ENCODE results near the gene CAMK2B. TPM values are rescaled to one million over a fixed set of nuclear protein-coding genes. Genes with fewer than 3 reads are reported as not detected.

CAMK2B gene
- polyA plus RNA-seq, 2 of the 4 experiments (the other 2 are of a cell fraction), result 0.17 TPM; not detected in 1

- Histone ChIP-seq H3K4me3 (no peak overlapping the region), H3K4me1 (peaks cover 9% of the 10 kb centered on the region; the same call in 2 of the 3 replicates), H3K4me2 (no peak overlapping the region), H3K27ac (no peak overlapping the region), H3K9me3 (no peaks in the 10 kb centered on the region)
- FAIRE-seq (no peak), ATAC-seq (no peak), DNase-seq (ENCODE audit: low read depth in 1 of 2, low spot score in 1 of 2) (no peak)
- ChIA-PET POLR2A (no interaction called here), CTCF (interaction anchor here (1.0 kb wide), 2 partner anchors 8 to 35 kb away, joined by 3 read pairs; no protein-coding TSS in a partner anchor)
- TF ChIP-seq PBX3 (IDR thresholded peaks at IDR 0.05) (no peak), JUNB (IDR thresholded peaks at IDR 0.05) (no peak), SMC3 (IDR thresholded peaks at IDR 0.05) (no peak), RAD21 (conservative IDR thresholded peaks at IDR 0.05 in 1 of 2, IDR thresholded peaks at IDR 0.05 in 1 of 2) (no peak), CBX2 (IDR thresholded peaks at IDR 0.05; ENCODE audit: borderline replicate concordance, low read depth) (no peak), POLR2AphosphoS2 (conservative IDR thresholded peaks at IDR 0.05; ENCODE audit: low read length) (no peak), KDM1A (IDR thresholded peaks at IDR 0.05; ENCODE audit: low read depth) (no peak), ZNF302 (CRISPR knock-in tag; IDR thresholded peaks at IDR 0.05) (no peak), HOXB5 (CRISPR knock-in tag; IDR thresholded peaks at IDR 0.05) (no peak), CEBPB (IDR thresholded peaks at IDR 0.05) (no peak), HEYL (CRISPR knock-in tag; IDR thresholded peaks at IDR 0.05) (no peak), HDAC2 (IDR thresholded peaks at IDR 0.05) (no peak)
- WGBS (ENCODE audit: missing lambda C conversion rate), result 89% methylated on average over 5 of the region's 5 CpGs
These were observed 119.4 kb downstream of the CAMK2B start for GRCh38 chr7:44206008-44206407.

GRCh38 chr7:44201813-44202212 lies 123.6 kb downstream of the CAMK2B start:
- Histone ChIP-seq H3K4me1 (peaks cover 9% of the 10 kb centered on the region; the same call in 2 of the 3 replicates), H3K27ac (peak overlapping the region; percentile 91 to 92), H3K9me3 (no peaks in the 10 kb centered on the region), H3K4me2 (peak overlapping the region; percentile 93), H3K4me3 (peak overlapping the region; percentile 72)
- POLR2A ChIA-PET, result interaction anchor here (1.2 to 1.8 kb wide), 2 partner anchors 79 to 157 kb away, joined by 3 to 5 read pairs; partner anchors contain the start of genes DBNL and POLD2
- no peak for DNase-seq (ENCODE audit: low read depth in 1 of 2, low spot score in 1 of 2)
- ATAC-seq, result no peak
- CTCF ChIA-PET, result interaction anchor here (0.8 to 2.4 kb wide), 7 partner anchors 15 to 129 kb away, joined by 3 to 6 read pairs (median 5); no protein-coding TSS in a partner anchor
- WGBS (ENCODE audit: missing lambda C conversion rate), result 6% methylated on average over 8 of the region's 8 CpGs
- FAIRE-seq, result no peak
- TF ChIP-seq RFX5 (IDR thresholded peaks at IDR 0.05) (no peak), MYC (IDR thresholded peaks at IDR 0.05; ENCODE audit: borderline replicate concordance, low read length) (no peak), CEBPB (IDR thresholded peaks at IDR 0.05) (no peak), EP300 (IDR thresholded peaks at IDR 0.05) (no peak), EHF (CRISPR knock-in tag; IDR thresholded peaks at IDR 0.05) (no peak), RNF2 (IDR thresholded peaks at IDR 0.05; ENCODE audit: borderline replicate concordance, low read depth) (no peak), USF2 (IDR thresholded peaks at IDR 0.05) (no peak)

GRCh38 chr7:44200699-44201461 lies 124.5 kb downstream of the CAMK2B start, which contains the start of gene YKT6:
Gene YKT6 (plus strand): TSS chr7:44200978. CDS start chr7:44201136, 158 bp downstream.
- Histone ChIP-seq H3K4me1 (peaks cover 9% of the 10 kb centered on the region; the same call in 2 of the 3 replicates), H3K27ac (peak within 1 kb of the TSS; percentile 91 to 92), H3K9me3 (no peaks in the 10 kb centered on the region), H3K4me3 (peak within 1 kb of the TSS; percentile 72), H3K4me2 (peak within 1 kb of the TSS; percentile 93)
- ATAC-seq (peak; percentile 99 to 100), FAIRE-seq (peak; percentile 96), DNase-seq (ENCODE audit: low read depth in 1 of 2, low spot score in 1 of 2) (peak; percentile 96 to 100)
- ChIA-PET POLR2A (interaction anchor here (0.5 to 1.8 kb wide), 6 partner anchors 14 to 373 kb away, joined by 3 to 5 read pairs (median 4); partner anchors contain the start of genes DBNL, DDX56 and POLD2), CTCF (interaction anchor here (0.8 to 2.4 kb wide), 10 partner anchors 12 to 129 kb away, joined by 3 to 6 read pairs (median 4); partner anchors contain the start of gene GCK)
- 3% methylated on average over 22 of the region's 58 CpGs for WGBS (ENCODE audit: missing lambda C conversion rate)
- TF ChIP-seq HDAC2 (IDR thresholded peaks at IDR 0.05), result no peak
- TF ChIP-seq SREBF2 (IDR thresholded peaks at IDR 0.05), result no peak
- no peak for TF ChIP-seq FOSB (CRISPR knock-in tag; IDR thresholded peaks at IDR 0.05)
- TF ChIP-seq HOXB5 (CRISPR knock-in tag; IDR thresholded peaks at IDR 0.05), result no peak
- TF ChIP-seq REST (IDR thresholded peaks at IDR 0.05), result no peak
- TF ChIP-seq CHD2 (IDR thresholded peaks at IDR 0.05; ENCODE audit: low read length, partially characterized antibody), result no peak
- TF ChIP-seq HEYL (CRISPR knock-in tag; IDR thresholded peaks at IDR 0.05), result no peak
- TF ChIP-seq BHLHE40 (IDR thresholded peaks at IDR 0.05; ENCODE audit: low read depth, low read length), result no peak
- peak; percentile 2 for TF ChIP-seq MAFK (IDR thresholded peaks at IDR 0.05; ENCODE audit: partially characterized antibody)
- no peak for TF ChIP-seq RFX5 (IDR thresholded peaks at IDR 0.05)
- no peak for TF ChIP-seq EP300 (IDR thresholded peaks at IDR 0.05)
- TF ChIP-seq POLR2AphosphoS2 (conservative IDR thresholded peaks at IDR 0.05; ENCODE audit: low read length), result no peak
- no peak for TF ChIP-seq MAZ (IDR thresholded peaks at IDR 0.05; ENCODE audit: borderline replicate concordance, low read depth, low read length)
- no peak for TF ChIP-seq KDM1A (IDR thresholded peaks at IDR 0.05; ENCODE audit: low read depth)
- TF ChIP-seq HOXA7 (CRISPR knock-in tag; IDR thresholded peaks at IDR 0.05), result no peak
- no peak for TF ChIP-seq ESRRA (IDR thresholded peaks at IDR 0.05; ENCODE audit: borderline replicate concordance, low read length)
- TF ChIP-seq CBX2 (IDR thresholded peaks at IDR 0.05; ENCODE audit: borderline replicate concordance, low read depth), result no peak
- TF ChIP-seq TFCP2L1 (CRISPR knock-in tag; IDR thresholded peaks at IDR 0.05), result no peak
